ENCODE data around the gene TUBGCP6. TPM values are rescaled to one million over a fixed set of nuclear protein-coding genes. Genes with fewer than 3 reads are reported as not detected.

The TUBGCP6 gene
- total RNA-seq, 1 donor from 2014 or later, result 45.4 TPM

GRCh38 chr22:50199251-50199721 lies 45.5 kb downstream of the TUBGCP6 start:
- no peak for TF ChIP-seq POLR2A (IDR thresholded peaks at IDR 0.05)
- TF ChIP-seq, protein P1, sequence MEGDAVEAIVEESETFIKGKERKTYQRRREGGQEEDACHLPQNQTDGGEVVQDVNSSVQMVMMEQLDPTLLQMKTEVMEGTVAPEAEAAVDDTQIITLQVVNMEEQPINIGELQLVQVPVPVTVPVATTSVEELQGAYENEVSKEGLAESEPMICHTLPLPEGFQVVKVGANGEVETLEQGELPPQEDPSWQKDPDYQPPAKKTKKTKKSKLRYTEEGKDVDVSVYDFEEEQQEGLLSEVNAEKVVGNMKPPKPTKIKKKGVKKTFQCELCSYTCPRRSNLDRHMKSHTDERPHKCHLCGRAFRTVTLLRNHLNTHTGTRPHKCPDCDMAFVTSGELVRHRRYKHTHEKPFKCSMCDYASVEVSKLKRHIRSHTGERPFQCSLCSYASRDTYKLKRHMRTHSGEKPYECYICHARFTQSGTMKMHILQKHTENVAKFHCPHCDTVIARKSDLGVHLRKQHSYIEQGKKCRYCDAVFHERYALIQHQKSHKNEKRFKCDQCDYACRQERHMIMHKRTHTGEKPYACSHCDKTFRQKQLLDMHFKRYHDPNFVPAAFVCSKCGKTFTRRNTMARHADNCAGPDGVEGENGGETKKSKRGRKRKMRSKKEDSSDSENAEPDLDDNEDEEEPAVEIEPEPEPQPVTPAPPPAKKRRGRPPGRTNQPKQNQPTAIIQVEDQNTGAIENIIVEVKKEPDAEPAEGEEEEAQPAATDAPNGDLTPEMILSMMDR (IDR thresholded peaks at IDR 0.05), result no peak
- no peak for TF ChIP-seq POLR2AphosphoS5 (IDR thresholded peaks at IDR 0.05; ENCODE audit: insufficient read depth in 1 of 2, low read depth in 1 of 2)
- intact Hi-C loops (cut with DNase I), result loop anchor here (10.0 kb wide), 1 partner anchor 274 kb away; no protein-coding TSS in a partner anchor
- DNase-seq (ENCODE audit: extremely low spot score in 2 of 2), result no peak
- H3K4me3 ChIP-seq, result no peak overlapping the region
- no peak overlapping the region for H3K27ac ChIP-seq
- no peaks in the 10 kb centered on the region for H3K9me3 ChIP-seq
- H3K4me1 ChIP-seq, result peaks cover 32% of the 10 kb centered on the region
- H3K27me3 ChIP-seq, result no peaks in the 10 kb centered on the region
- peaks cover 0 to 25% of the 10 kb centered on the region in 2 donors for H3K36me3 ChIP-seq

- Histone ChIP-seq H3K9me3 (no peaks in the 10 kb centered on the region), H3K27me3 (no peaks in the 10 kb centered on the region), H3K4me1 (peaks cover 32% of the 10 kb centered on the region), H3K27ac (no peak overlapping the region), H3K36me3 (peaks cover 0 to 24% of the 10 kb centered on the region in 2 donors), H3K4me3 (no peak overlapping the region)
- TF ChIP-seq POLR2A (IDR thresholded peaks at IDR 0.05) (no peak), POLR2AphosphoS5 (IDR thresholded peaks at IDR 0.05; ENCODE audit: insufficient read depth in 1 of 2, low read depth in 1 of 2) (no peak)
- TF ChIP-seq, protein P1 (IDR thresholded peaks at IDR 0.05), result no peak
- DNase-seq (ENCODE audit: extremely low spot score in 2 of 2), result no peak
- intact Hi-C loops (cut with DNase I), result loop anchor here (10.0 kb wide), 1 partner anchor 274 kb away; no protein-coding TSS in a partner anchor
These were observed 46.2 kb downstream of the TUBGCP6 start for GRCh38 chr22:50198624-50199017.

DNA sequence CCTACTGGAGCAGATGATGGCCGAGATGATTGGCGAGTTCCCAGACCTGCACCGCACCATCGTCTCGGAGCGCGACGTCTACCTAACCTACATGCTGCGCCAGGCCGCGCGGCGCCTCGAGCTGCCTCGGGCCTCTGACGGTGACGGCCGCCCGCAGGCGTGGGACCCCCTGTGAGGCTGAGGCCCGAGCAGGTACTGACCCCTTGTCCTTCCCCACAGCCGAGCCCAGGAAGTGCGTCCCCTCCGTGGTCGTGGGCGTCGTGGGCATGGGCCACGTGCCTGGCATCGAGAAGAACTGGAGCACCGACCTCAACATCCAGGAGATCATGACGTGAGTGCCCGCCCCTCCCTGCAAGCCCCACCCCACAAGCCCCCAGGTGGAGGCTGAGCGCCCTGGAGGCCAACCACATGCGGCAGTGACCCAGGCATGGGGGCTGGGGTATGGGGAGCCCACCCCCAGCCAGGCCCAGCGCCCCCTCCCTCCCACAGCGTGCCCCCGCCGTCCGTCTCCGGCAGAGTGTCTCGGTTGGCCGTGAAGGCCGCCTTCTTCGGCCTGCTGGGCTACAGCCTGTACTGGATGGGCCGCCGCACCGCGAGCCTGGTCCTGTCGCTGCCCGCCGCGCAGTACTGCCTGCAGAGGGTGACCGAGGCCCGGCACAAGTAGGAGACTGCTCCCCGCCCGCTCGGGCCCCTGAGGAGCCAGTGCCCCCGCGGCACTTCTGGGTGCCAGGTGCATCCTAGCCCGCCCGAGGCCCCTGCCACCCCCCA lies 46.8 kb downstream of the TUBGCP6 start:
- TF ChIP-seq, protein P1 (IDR thresholded peaks at IDR 0.05), result no peak
- no peak for TF ChIP-seq POLR2AphosphoS5 (IDR thresholded peaks at IDR 0.05; ENCODE audit: insufficient read depth in 1 of 2, low read depth in 1 of 2)
- no peak for TF ChIP-seq POLR2A (IDR thresholded peaks at IDR 0.05)
- no peak overlapping the region for H3K27ac ChIP-seq
- H3K9me3 ChIP-seq, result no peaks in the 10 kb centered on the region
- DNase-seq (ENCODE audit: extremely low spot score in 2 of 2), result no peak
- H3K27me3 ChIP-seq, result no peaks in the 10 kb centered on the region
- peaks cover 0 to 24% of the 10 kb centered on the region in 2 donors for H3K36me3 ChIP-seq
- H3K4me1 ChIP-seq, result peaks cover 34% of the 10 kb centered on the region
- H3K4me3 ChIP-seq, result no peak overlapping the region
- intact Hi-C loops (cut with DNase I), result loop anchor here (10.0 kb wide), 1 partner anchor 273 kb away; no protein-coding TSS in a partner anchor

GRCh38 chr22:50197000-50197800 lies 47.6 kb downstream of the TUBGCP6 start:
- H3K4me3 ChIP-seq, result no peak overlapping the region
- DNase-seq (ENCODE audit: extremely low spot score in 2 of 2), result no peak
- no peak overlapping the region for H3K27ac ChIP-seq
- TF ChIP-seq POLR2AphosphoS5 (IDR thresholded peaks at IDR 0.05; ENCODE audit: insufficient read depth in 1 of 2, low read depth in 1 of 2) (no peak), POLR2A (IDR thresholded peaks at IDR 0.05) (no peak)
- TF ChIP-seq, protein P1 (IDR thresholded peaks at IDR 0.05), result no peak
- no peaks in the 10 kb centered on the region for H3K9me3 ChIP-seq
- H3K4me1 ChIP-seq, result peaks cover 34% of the 10 kb centered on the region
- intact Hi-C loops (cut with DNase I), result loop anchor here (10.0 kb wide), 1 partner anchor 272 kb away; no protein-coding TSS in a partner anchor
- H3K27me3 ChIP-seq, result no peaks in the 10 kb centered on the region
- H3K36me3 ChIP-seq, result peaks cover 0 to 24% of the 10 kb centered on the region in 2 donors
